Smooth muscle cell of the pulmonary artery (primary cell): ENCODE results near the gene HBA1. TPM values are rescaled to one million over a fixed set of nuclear protein-coding genes. Genes with fewer than 3 reads are reported as not detected.

Experiments used
- total RNA-seq: library from RNA; depleted of rRNA; stranded (reverse); fragments of >200 nt; gene quantifications from 2 replicates; pipeline ENCODE4 v1.2.3, GENCODE V29; 2014

The HBA1 gene
- not detected in 2 replicates for total RNA-seq

GRCh38 chr16:176477-177382 is at the start of gene HBA1:
TSS of gene HBA1 (plus strand) at chr16:176680. CDS start at chr16:176717, 37 bp downstream.

GRCh38 chr16:152141-153128 is 24.0 kb upstream of the HBA1 start, which contains the start of gene HBZ:
TSS of gene HBZ (plus strand) at chr16:152644. CDS start at chr16:152910, 266 bp downstream.

GRCh38 chr16:165539-166374 is 10.7 kb upstream of the HBA1 start, which contains the start of gene HBM:
TSS of gene HBM (plus strand) at chr16:165978. CDS start at chr16:165998, 20 bp downstream.

GRCh38 chr16:172374-172941 is 4.0 kb upstream of the HBA1 start, which contains the start of gene HBA2:
TSS of gene HBA2 (plus strand) at chr16:172876. CDS start at chr16:172913, 37 bp downstream.

GRCh38 chr16:180101-180675 is 3.7 kb downstream of the HBA1 start, which contains the start of gene HBQ1:
TSS of gene HBQ1 (plus strand) at chr16:180459. CDS start at chr16:180487, 28 bp downstream.

Other genes with a start within 250 kb of the HBA1 start
- 2.3 and 4.3 TPM in 2 replicates for gene POLR3K, start 123.1 kb upstream of the HBA1 start, total RNA-seq
- 13.2 and 13.9 TPM in 2 replicates for gene SNRNP25, start 122.9 kb upstream of the HBA1 start, total RNA-seq
- 67.0 and 69.4 TPM in 2 replicates for gene RHBDF1, start 104.0 kb upstream of the HBA1 start, total RNA-seq
- gene MPG, start 98.5 kb upstream of the HBA1 start, total RNA-seq = 130 and 148 TPM in 2 replicates
- gene NPRL3, start 38.0 kb upstream of the HBA1 start, total RNA-seq = 13.4 and 18.5 TPM in 2 replicates
- gene HBZ, start 24.0 kb upstream of the HBA1 start, total RNA-seq = not detected in 2 replicates
- not detected in 2 replicates for gene HBM, start 10.7 kb upstream of the HBA1 start, total RNA-seq
- not detected in 2 replicates for gene HBA2, start 3.8 kb upstream of the HBA1 start, total RNA-seq
- not detected in 2 replicates for gene HBQ1, start 3.8 kb downstream of the HBA1 start, total RNA-seq
- 25.8 and 31.5 TPM in 2 replicates for gene LUC7L, start 52.8 kb downstream of the HBA1 start, total RNA-seq
- gene FAM234A, start 58.1 kb downstream of the HBA1 start, total RNA-seq = 171 and 191 TPM in 2 replicates
- gene RGS11, start 99.3 kb downstream of the HBA1 start, total RNA-seq = 4.0 and 6.3 TPM in 2 replicates
- gene ARHGDIG, start 103.9 kb downstream of the HBA1 start, total RNA-seq = 1.1 and 1.4 TPM in 2 replicates
- 1.6 and 1.7 TPM in 2 replicates for gene PDIA2, start 106.5 kb downstream of the HBA1 start, total RNA-seq
- 20.3 and 26.9 TPM in 2 replicates for gene AXIN1, start 176.0 kb downstream of the HBA1 start, total RNA-seq
- gene MRPL28, start 193.9 kb downstream of the HBA1 start, total RNA-seq = 37.6 and 39.2 TPM in 2 replicates
- gene PGAP6, start 205.3 kb downstream of the HBA1 start, total RNA-seq = 64.9 and 113 TPM in 2 replicates
- gene NME4, start 220.5 kb downstream of the HBA1 start, total RNA-seq = 81.9 and 94.9 TPM in 2 replicates
- gene DECR2, start 225.2 kb downstream of the HBA1 start, total RNA-seq = 11.5 and 12.5 TPM in 2 replicates
- gene RAB11FIP3, start 249.0 kb downstream of the HBA1 start, total RNA-seq = 31.0 and 38.4 TPM in 2 replicates